NCI-H2081 treated with DMSO at 0.1 percent for 48 hours (cell line): ENCODE measurements around the gene PRTFDC1.

Source experiments
- DNase-seq: peaks from one replicate; lab custom pipeline; 2025; lab: John Stamatoyannopoulos, UW

Gene PRTFDC1

GRCh38 chr10:24902400-24902728 is 50.0 kb downstream of the PRTFDC1 start:
- no peak for DNase-seq

- no peak for DNase-seq
These were observed 50.6 kb downstream of the PRTFDC1 start for GRCh38 chr10:24901686-24902399.

- DNase-seq, result no peak
These were observed 51.3 kb downstream of the PRTFDC1 start for GRCh38 chr10:24900888-24901685.

- DNase-seq, result no peak
These were observed 52.8 kb downstream of the PRTFDC1 start for GRCh38 chr10:24899571-24899970.

- DNase-seq, result no peak
These were observed 53.9 kb downstream of the PRTFDC1 start for GRCh38 chr10:24898501-24898900.

- DNase-seq, result no peak
These were observed 55.0 kb downstream of the PRTFDC1 start for GRCh38 chr10:24897326-24897926.

GRCh38 chr10:24894728-24895127 is 57.7 kb downstream of the PRTFDC1 start:
- DNase-seq, result no peak

- no peak for DNase-seq
These were observed 58.1 kb downstream of the PRTFDC1 start for GRCh38 chr10:24894309-24894708.

- no peak for DNase-seq
These were observed 59.3 kb downstream of the PRTFDC1 start for GRCh38 chr10:24893127-24893526.

GRCh38 chr10:24891823-24892222 is 60.6 kb downstream of the PRTFDC1 start:
- DNase-seq, result no peak

- DNase-seq, result no peak
These were observed 62.8 kb downstream of the PRTFDC1 start for GRCh38 chr10:24889639-24890038.

GRCh38 chr10:24887855-24888231 is 64.6 kb downstream of the PRTFDC1 start:
- DNase-seq, result no peak

- DNase-seq, result no peak
These were observed 66.1 kb downstream of the PRTFDC1 start for GRCh38 chr10:24886290-24886680.

- DNase-seq, result no peak
These were observed 66.7 kb downstream of the PRTFDC1 start for GRCh38 chr10:24885551-24886289.

GRCh38 chr10:24884793-24885192 is 67.6 kb downstream of the PRTFDC1 start:
- DNase-seq, result no peak

GRCh38 chr10:24884316-24884715 is 68.1 kb downstream of the PRTFDC1 start:
- no peak for DNase-seq

GRCh38 chr10:24883176-24883575 is 69.2 kb downstream of the PRTFDC1 start:
- DNase-seq, result no peak

- DNase-seq, result no peak
These were observed 70.2 kb downstream of the PRTFDC1 start for GRCh38 chr10:24882047-24882698.

GRCh38 chr10:24879861-24880260 is 72.5 kb downstream of the PRTFDC1 start:
- DNase-seq, result no peak

- no peak for DNase-seq
These were observed 78.3 kb downstream of the PRTFDC1 start for GRCh38 chr10:24874133-24874532.

GRCh38 chr10:24873281-24873683 is 79.1 kb downstream of the PRTFDC1 start:
- no peak for DNase-seq

GRCh38 chr10:24872790-24873182 is 79.6 kb downstream of the PRTFDC1 start:
- DNase-seq, result no peak
